ENCODE measurements around the gene RAPGEF4.

The RAPGEF4 gene

DNA sequence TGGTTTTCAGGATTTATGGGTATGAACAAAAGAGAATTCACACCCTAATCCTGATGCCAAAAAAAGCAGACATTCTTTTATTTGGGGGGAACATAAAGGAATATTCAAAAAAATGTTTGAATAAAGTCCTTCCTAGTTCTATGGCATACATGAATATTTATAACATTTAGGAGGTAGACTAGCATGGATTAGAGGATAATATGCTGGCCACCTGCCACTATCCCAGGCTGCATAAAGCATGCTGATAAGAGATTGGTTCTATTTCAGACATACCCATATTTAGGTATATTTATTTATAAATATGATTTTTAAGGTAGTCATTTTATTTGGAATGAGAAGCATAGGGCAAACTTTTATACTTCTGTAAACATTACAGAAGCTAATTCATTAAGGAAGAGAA is 305.1 kb downstream of the RAPGEF4 start:
- DNase-seq (ENCODE audit: low spot score): no peak

DNA sequence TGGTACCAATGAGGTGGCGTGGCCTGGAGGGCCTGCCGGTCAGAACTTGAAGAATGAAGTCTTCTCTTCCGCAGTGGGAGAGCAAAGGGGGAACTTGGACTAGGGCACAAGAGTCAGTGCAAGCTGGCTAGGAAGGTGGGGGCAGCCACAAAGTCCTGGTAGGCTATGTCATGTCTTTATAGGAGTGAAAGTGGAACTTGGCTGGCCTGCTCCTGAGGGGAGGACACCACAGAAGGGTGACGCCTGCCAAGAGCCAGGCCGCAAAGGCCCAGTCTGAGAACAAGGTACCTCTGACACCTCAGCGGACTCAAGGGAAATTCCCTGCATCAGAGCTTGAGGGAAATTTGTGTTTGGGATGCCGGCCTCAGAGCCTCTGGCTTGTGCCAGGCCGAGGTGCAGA is 307.8 kb downstream of the RAPGEF4 start:
- peak; percentile 39 for DNase-seq (ENCODE audit: low spot score)

DNA sequence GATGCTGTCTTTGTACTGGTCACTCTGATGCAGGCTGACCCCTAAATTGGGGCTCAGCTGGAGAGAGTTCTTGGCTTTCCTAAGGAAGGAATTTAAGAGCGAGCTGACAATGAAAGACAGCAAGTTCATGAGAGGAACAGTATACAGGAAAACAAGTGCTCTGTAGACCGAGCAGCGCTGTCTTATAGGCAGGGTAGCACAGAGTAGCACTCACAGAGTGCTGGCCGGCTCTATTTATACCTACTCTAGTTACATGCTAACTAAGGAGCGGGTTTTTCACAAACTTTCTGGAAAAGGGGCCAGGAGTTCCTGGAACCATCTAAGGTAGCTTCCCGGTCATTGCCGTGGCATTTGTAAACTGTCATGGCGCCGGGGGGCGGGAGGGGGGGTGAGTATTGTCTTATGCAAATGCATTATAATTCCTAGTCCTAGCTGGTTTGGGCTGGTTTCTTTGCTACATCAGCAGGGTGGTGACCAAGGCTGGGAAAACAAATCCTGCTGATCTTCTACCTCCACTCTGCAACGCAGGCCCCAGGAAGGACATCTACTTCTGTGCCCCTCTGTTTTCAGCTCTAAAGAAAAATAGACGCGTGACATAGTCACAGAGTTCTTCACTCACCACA is 308.4 kb downstream of the RAPGEF4 start:
- DNase-seq (ENCODE audit: low spot score): no peak

DNA sequence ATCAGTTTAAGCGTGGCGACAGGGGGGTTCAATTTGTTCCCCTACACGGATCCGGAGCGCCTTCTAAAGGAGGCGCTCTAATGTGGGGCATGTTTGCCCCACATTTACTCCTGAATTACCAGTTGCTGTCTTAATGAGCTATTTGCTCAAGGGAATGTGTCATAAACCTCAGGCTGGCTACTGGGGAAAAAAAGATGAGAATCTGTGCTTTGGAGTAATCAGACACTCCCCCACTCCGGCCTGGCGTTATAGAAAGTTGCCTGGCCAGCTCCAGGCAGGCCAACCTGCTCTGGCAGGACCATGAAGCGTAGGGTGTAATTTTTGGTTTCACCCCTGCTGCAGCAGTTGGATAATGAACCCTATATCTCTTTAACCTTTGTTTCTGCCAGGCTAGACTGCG is 309.0 kb downstream of the RAPGEF4 start:
- DNase-seq (ENCODE audit: low spot score): no peak

DNA sequence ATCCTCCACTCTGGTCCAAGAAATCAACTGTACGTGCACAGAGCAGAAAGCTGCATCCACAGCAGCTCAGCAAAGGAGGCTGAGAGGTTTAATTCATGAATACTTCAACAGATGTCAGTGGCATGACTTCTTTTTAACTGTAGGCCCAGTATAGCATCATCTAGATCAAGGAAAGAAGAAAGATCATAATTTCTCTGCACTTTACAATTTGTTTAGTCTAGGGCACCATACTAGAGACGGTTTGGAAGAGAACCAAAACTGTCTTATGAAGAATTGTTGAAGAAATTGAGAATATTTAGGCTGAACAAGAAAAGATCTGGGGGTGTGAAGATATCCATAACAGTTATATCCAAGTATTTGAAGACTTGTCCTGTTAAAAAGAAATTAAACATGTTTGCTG is 309.5 kb downstream of the RAPGEF4 start:
- no peak for DNase-seq (ENCODE audit: low spot score)

DNA sequence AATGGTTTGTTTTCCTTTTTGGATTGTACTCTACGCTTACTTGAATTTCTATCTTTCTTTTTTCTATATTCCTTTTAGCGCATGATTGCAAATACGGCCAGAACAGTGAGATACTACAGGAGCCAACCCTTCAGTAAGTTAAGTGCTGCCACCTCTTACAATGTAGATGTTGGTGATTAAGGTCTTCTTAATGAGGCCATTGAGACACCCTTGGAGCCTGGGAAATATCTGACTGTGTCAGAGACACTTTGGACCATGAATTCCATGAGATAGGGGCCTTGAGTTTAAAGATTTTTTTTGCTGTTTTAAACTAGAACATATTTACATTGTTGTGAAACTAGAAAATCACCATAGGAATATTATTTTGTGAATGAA is 312.9 kb downstream of the RAPGEF4 start:
- DNase-seq (ENCODE audit: low spot score): no peak

DNA sequence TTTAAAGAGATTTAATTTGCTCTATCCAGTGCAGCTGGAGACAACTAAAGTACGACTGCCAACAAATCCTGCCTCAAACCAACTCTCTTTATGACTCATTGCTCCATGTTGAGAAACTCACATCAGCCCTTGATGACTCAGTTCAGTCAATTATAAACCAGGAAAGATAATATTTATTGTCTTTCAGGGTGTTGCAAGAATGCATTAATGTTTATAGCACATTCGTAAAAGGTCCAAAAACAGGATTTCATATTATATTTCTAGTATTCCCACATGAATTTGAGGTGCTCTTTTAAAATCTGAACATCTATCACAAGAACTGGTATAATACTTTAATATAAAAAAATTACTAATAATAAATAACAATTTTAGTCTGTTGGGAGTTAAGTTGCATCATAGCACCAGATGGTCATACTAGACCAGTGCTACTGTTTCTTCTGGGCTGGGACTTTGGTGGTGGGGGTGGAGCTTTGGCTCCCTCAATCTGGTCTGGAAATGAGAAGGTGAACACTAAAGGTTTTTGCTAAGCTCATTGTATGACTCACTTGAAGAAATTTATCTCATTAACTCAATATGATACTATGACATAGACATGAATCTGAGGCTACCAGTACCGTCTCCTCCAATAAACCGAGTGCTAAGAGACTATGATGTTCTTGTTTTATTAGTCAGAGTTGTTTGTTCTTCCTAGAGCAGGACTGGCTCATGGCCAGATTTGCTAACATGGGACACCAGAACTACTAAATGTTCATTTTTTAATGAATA is 313.4 kb downstream of the RAPGEF4 start:
- DNase-seq (ENCODE audit: low spot score): no peak

DNA sequence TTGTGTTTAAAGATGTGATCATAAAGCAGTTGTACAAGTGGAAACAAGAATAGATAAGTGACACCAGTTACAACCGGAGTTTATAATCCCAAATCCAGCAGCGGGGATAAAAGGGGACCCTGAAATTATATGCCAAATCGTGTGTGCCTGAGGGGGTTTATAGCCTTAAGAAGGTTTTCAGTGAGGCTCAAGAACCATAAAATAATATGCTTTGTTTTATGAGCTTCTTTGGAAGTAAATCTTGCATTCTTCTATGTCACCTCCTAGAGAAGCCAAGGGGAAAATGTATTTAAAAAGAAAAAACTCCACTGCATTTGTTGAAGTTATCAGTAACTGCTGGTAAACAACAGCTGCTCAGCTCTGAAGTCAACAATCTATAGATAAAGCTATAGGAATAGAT is 314.2 kb downstream of the RAPGEF4 start:
- DNase-seq (ENCODE audit: low spot score): no peak

DNA sequence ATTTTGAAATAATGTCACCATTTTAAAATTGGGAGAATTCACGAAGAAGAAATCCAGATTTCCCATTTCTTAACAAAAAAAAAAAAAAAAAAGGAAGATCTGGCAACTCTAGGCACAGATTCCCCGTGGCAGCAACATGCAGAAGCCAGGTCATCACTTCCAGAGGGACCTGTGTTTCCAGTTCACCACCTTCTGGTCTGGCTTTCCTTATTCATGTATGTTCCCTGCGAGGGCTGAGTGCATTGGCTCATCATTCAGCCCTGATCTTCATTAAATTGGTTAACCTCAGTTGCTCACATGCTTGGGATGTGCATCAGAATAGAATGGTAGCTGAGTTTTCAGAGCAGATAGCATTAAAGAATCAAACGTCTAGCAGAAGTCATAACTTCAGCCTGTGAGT is 315.0 kb downstream of the RAPGEF4 start:
- no peak for DNase-seq (ENCODE audit: low spot score)

DNA sequence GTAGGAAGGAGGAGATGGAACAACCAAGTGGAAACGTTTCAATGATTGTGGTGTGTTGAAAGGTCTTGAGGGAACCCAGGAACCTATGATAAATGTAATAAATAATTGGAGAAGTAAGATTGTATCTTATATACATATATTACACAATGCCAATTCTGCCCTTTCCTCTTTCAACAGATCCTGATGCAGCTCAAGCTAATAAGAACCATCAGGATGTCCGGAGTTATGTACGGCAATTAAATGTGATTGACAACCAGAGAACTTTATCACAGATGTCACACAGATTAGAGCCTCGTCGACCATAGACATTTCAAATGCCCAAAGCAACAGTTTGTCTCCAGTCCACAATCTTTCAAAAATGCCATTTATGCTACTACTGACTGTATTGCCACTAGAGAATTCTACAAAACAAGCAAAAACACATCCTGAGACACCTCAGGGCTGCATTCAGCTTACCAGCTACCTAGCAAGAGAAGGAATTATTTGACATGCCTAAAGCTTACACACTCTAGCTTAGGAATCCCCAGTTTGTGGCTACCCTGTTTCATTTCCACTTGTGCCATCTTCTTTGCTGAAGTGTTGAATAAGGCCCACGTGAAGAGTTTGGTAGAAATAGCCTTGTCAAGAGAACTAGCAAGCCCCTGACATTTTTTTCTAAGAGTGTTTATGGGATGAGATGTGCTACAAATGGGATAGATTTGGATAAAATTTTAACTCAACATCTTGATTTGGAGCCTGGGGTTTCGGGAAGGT is 316.0 kb downstream of the RAPGEF4 start:
- DNase-seq (ENCODE audit: low spot score): no peak

DNA sequence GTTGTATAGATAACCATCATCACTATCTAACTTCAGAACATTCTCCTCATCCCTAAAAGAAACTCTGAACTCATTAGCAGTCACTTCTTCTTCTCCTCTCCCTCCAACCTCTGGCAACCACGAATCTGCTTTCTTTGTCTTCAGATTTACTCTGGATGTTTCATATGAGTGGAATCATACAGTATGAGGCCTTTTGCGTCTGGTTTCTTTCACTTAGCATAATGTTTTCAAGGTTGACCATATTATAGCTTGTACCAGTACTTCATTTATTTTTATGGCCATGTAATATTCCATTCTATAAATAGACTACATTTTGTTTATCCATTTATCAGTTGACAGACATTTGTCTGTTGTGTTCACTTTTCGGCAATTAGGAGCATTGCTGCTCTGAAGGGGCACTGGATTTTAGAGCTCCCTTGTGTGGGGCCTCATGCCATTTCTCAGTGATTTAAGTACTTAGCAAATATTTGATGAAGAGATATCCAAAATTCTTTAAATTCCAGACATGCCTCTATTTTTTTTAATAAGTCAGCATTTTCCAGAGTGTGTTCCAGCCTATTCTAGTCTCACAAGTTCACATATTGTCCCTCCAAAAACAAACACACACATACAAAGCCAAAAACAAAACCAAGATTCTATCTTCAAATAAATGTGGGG is 317.5 kb downstream of the RAPGEF4 start:
- DNase-seq (ENCODE audit: low spot score): no peak

DNA sequence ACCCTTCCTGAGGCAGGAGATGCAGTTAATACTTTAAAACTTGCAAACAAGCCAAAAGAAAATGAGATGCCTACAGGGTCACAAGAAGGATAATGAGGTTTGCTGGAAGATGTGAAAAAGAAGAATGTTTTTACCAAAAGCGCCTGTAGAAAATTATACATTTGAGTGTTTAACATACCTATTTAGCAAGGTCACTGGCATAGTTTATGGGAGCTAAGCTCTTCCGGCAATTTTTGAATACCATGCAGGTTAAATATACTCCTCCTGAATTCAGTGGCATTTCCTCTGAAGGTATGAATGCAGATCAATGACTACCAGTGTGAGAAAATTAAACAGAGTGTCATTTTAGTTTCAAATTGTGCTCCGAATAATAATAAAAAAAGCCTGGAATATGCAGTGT is 318.8 kb downstream of the RAPGEF4 start:
- no peak for DNase-seq (ENCODE audit: low spot score)

DNA sequence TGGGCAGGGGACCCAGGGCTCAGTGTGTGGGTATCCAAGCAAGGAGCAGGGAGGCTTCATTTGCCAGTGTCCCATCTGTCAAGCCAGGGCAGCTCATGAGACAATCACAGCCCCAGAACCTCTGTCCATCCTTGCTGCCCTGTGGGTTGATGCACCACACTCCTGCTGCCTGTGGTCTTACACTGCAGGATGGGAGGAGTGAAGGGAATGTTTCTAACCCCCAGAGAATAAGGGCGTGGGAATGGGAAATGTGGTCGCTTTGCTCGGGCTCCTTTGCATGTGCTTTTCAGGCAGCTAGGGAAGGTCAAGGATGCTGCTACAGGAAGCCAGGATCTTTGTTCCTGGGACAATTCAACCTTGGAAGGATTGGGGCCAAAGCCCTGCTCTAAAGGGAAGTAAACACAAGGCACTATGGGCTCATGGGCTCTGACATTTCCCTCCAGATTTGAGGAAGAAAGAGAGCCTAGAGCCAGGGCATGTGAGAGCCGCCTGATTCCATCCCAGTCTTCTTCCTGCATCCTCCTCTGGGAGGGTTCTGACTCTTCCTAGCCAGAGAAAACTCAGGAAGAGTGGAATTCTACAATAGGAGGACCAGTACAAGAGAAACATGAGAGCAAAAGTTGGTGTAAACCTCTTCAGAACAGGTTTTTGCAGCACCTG is 321.2 kb downstream of the RAPGEF4 start:
- DNase-seq (ENCODE audit: low spot score): no peak

DNA sequence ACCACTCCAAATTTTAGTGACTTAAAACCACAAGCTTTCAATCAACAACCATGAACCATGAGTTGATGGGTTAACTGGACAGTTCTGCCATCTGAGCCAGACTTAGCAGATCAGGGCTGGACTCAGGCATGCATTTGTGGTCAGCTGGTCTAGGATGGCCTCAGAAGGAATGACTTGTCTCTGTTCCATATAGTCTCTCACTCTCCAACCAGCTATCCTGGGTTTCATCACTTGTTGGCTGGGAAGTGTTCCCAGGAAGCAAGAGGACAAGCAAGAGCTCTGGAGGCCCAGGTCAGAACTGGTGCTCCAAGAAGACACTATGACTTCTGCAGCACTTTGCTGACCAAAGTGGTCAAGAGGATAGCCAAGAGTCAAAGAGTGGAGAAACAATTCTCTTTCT is 322.5 kb downstream of the RAPGEF4 start:
- no peak for DNase-seq (ENCODE audit: low spot score)

DNA sequence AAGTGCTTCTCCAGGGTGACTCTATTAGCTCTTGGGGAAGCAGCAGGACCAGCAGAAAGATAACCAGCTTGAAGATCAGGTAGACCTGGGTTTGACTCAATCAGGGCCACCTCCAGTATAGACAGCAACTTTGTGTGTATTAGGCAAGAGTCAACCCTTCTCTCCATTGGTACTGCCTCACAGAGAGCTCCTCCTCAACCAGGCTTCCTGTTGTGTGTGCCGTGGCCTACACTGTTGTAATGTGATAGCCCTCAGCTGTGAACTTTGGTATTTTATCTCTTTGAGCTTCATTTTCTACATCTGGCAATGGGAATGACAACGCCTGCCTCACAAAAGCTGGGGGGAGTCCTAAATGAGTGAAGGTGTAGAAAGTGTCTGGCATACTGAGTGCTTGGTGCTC is 323.0 kb downstream of the RAPGEF4 start:
- DNase-seq (ENCODE audit: low spot score): no peak

DNA sequence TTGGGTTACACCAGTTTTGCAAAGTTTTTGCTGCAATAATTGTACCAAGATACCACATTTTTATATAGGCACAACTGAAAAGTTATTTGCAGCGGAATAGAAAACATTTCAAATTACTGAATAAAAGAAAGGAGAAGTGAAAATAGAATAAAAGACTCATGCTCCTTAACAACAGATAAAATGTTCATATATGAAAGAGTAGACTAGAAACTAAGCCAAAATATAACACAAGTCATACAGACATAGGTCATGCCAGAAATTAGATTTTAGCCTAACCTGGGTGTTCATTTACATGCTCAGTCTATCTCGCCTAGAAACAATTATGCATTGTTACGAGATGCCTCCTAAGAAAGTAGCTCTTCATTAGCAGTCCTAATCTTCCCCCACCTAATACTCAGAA is 323.6 kb downstream of the RAPGEF4 start:
- DNase-seq (ENCODE audit: low spot score): no peak

DNA sequence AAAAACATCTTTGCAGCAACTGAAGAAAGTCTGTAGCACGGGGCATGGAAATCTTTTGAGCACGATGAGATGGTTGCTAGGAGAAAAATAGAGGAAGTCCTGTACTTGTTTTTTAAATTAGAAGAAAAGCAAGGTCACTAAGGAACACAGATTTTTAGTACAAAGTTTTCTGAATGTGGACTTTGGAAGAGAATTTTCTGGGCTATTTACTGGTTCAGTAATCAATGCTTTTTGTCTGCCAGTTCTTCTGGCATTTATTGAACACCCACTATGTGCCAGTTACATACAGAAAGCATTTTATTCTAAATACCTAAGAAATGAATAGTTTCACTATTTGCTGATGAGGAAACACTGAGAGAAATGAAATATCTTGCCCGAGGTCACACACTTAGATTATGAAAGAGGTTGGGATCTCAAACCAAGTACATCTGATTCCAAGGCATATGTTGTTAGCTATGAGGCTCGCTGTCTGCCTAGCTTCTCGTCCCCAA is 324.4 kb downstream of the RAPGEF4 start:
- DNase-seq (ENCODE audit: low spot score): no peak

DNA sequence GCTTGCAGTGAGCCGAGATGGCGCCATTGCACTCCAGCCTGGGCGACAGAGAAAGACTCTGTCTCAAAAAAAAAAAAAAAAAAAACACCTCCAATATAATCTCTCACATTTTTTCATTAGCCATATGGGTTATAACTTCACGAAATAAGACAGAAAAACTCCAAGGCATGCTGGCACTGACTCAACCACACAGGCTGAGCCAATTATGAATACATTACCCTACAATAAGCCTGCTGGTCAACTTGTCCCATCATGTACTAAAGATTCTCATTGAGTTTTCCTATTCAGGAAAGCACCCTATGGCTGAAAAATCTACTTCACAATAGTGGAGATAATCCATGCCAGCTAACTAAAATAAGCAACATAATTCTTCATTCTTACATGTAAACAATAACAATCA is 327.2 kb downstream of the RAPGEF4 start:
- DNase-seq (ENCODE audit: low spot score): no peak

DNA sequence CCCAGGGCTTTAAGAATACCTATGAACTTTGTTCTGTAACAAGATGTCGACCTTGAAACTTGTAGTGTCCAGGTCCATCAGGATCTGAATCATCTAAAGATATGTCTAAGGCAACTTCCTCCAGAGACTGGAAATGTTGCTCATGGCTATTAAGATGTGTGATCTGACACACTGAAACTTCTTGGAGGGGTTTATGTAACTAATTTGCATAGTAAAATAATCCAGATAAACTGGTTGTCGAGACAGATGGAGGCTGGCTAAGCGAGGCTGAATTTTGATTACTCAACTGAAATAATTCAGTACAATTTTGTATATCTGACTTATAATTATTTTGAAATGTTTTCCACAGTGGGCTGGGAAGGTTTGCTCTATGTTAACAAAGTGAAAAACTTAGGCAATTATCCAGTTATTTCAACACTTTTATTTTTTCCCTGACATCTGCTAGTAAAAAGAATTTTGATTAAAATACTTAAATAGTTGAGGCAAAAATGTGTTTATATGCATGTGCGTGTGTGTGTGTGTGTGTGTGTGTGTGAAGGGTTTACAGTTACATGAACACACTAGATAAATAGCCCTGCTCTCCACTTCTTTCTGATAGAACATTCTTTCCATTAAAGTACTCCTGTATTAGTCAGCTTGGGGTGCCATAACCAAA is 328.6 kb downstream of the RAPGEF4 start:
- no peak for DNase-seq (ENCODE audit: low spot score)

DNA sequence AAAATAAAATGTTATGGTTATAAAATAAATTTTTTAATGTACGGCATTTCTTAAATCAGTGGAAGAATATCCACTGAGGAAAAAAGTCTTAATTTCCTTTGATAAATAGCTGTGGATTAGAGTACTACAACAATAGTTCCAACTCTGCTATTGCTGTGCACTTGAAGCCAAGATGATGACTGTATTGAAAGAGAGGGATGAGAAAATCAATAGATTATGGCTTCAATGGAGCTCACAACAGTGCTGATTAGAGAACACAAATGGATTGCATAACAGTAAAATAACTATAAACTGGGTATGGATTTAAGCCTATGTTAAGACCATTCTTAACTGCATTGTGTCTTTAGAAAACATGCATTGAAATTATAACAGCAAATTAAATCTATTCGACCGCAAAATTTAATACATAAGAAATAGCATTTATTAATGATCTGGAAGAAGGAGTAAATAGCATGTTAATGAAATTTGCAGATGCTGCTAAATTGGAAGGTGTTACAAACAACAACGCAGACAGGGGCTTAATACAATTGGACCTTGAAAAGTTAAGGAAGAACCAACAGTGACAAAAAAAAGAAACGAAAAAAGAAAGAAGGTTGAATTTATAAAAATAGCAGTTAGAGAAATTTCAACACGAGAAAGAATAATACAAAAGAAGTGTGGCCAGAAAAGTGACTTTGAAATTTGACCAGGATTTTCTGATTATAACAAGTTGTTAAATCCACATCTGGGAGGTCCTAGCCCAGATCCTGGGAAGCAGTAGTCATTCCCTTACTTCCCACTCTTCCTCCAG is 331.4 kb downstream of the RAPGEF4 start:
- DNase-seq (ENCODE audit: low spot score): no peak

Measured in globus pallidus (tissue), 1 donor.